ENCODE results near the gene EXOC4.

EXOC4 gene

GRCh38 chr7:134040988-134041387 is 788.1 kb downstream of the EXOC4 start:
- TF ChIP-seq ZIC2 (tag by site-specific recombination; IDR thresholded peaks at IDR 0.05) (no peak), ZNF362 (tag by site-specific recombination; IDR thresholded peaks at IDR 0.05) (no peak), ZNF202 (tag by site-specific recombination; IDR thresholded peaks at IDR 0.05; ENCODE audit: borderline replicate concordance) (no peak), ZNF560 (tag by site-specific recombination; IDR thresholded peaks at IDR 0.05; ENCODE audit: borderline replicate concordance) (no peak), YY2 (tag by site-specific recombination; IDR thresholded peaks at IDR 0.05) (no peak), ZNF76 (tag by site-specific recombination; IDR thresholded peaks at IDR 0.05; ENCODE audit: borderline replicate concordance, low read depth) (no peak), GLIS1 (tag by site-specific recombination; IDR thresholded peaks at IDR 0.05) (no peak), ZNF335 (tag by site-specific recombination; conservative IDR thresholded peaks at IDR 0.05) (no peak), ZNF426 (tag by site-specific recombination; IDR thresholded peaks at IDR 0.05) (no peak), ZNF24 (tag by site-specific recombination; IDR thresholded peaks at IDR 0.05) (no peak), ZNF175 (tag by site-specific recombination; IDR thresholded peaks at IDR 0.05) (no peak), ZNF214 (tag by site-specific recombination; IDR thresholded peaks at IDR 0.05; ENCODE audit: borderline replicate concordance) (no peak)
- ChIA-PET CTCF (interaction anchor here (0.7 kb wide), 1 partner anchor 448 kb away, joined by 4 read pairs; no protein-coding TSS in a partner anchor), POLR2A (no interaction called here)
- Histone ChIP-seq H3K36me3 (ENCODE audit: control insufficient read depth in 2 of 2, insufficient read depth in 1 of 2, low read length in 2 of 2) (no peaks in the 10 kb centered on the region), H3K9me3 (ENCODE audit: control insufficient read depth, insufficient read depth, low read depth, low read length) (no peaks in the 10 kb centered on the region), H3K4me3 (ENCODE audit: low read depth, low read length) (no peak overlapping the region), H3K4me1 (ENCODE audit: control insufficient read depth, insufficient read depth, low read length) (no peaks in the 10 kb centered on the region), H3K27ac (ENCODE audit: extremely low read depth, low read depth, low read length) (no peak overlapping the region)

DNA sequence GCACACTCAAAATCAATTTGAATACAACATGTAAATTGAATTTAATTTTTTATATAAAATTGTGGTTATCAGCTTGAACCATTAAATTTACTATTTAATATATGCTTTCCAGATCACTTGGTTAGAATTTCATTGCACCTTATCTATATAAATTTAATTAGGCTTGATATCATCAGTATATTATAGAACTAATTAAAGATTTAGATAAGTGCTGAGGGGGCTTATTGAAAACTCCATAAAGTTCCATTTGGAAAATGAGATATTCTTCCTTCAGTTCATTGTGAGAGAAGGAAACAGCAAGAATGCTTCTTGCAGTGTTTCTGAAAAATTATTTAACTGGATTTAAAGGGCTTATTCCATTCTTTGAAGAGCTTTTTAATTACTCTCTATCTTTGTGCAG is 788.6 kb downstream of the EXOC4 start:
- POLR2A ChIA-PET: no interaction called here
- no peak overlapping the region for H3K4me3 ChIP-seq (ENCODE audit: low read depth, low read length)
- no peaks in the 10 kb centered on the region for H3K36me3 ChIP-seq (ENCODE audit: control insufficient read depth in 2 of 2, insufficient read depth in 1 of 2, low read length in 2 of 2)
- CTCF ChIA-PET: no interaction called here
- no peaks in the 10 kb centered on the region for H3K9me3 ChIP-seq (ENCODE audit: control insufficient read depth, insufficient read depth, low read depth, low read length)
- no peak overlapping the region for H3K27ac ChIP-seq (ENCODE audit: extremely low read depth, low read depth, low read length)
- no peaks in the 10 kb centered on the region for H3K4me1 ChIP-seq (ENCODE audit: control insufficient read depth, insufficient read depth, low read length)
- TF ChIP-seq KLF10 (tag by site-specific recombination; IDR thresholded peaks at IDR 0.05) (no peak), ZNF548 (tag by site-specific recombination; IDR thresholded peaks at IDR 0.05) (no peak), ZNF174 (tag by site-specific recombination; IDR thresholded peaks at IDR 0.05) (no peak), KLF8 (tag by site-specific recombination; IDR thresholded peaks at IDR 0.05) (no peak), ZNF274 (IDR thresholded peaks at IDR 0.05; ENCODE audit: low read length) (no peak), ZNF274 (tag by site-specific recombination; IDR thresholded peaks at IDR 0.05; ENCODE audit: borderline replicate concordance) (no peak), SCRT1 (tag by site-specific recombination; IDR thresholded peaks at IDR 0.05; ENCODE audit: borderline replicate concordance) (no peak), ZNF510 (tag by site-specific recombination; IDR thresholded peaks at IDR 0.05; ENCODE audit: insufficient replicate concordance) (no peak), PRDM2 (tag by site-specific recombination; IDR thresholded peaks at IDR 0.05; ENCODE audit: borderline replicate concordance) (no peak), ZNF792 (tag by site-specific recombination; IDR thresholded peaks at IDR 0.05) (no peak), ZNF530 (tag by site-specific recombination; IDR thresholded peaks at IDR 0.05; ENCODE audit: low read depth) (no peak)
- TF ChIP-seq, protein P1, sequence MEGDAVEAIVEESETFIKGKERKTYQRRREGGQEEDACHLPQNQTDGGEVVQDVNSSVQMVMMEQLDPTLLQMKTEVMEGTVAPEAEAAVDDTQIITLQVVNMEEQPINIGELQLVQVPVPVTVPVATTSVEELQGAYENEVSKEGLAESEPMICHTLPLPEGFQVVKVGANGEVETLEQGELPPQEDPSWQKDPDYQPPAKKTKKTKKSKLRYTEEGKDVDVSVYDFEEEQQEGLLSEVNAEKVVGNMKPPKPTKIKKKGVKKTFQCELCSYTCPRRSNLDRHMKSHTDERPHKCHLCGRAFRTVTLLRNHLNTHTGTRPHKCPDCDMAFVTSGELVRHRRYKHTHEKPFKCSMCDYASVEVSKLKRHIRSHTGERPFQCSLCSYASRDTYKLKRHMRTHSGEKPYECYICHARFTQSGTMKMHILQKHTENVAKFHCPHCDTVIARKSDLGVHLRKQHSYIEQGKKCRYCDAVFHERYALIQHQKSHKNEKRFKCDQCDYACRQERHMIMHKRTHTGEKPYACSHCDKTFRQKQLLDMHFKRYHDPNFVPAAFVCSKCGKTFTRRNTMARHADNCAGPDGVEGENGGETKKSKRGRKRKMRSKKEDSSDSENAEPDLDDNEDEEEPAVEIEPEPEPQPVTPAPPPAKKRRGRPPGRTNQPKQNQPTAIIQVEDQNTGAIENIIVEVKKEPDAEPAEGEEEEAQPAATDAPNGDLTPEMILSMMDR (tag by site-specific recombination; IDR thresholded peaks at IDR 0.05): no peak
- TF ChIP-seq, protein P2, sequence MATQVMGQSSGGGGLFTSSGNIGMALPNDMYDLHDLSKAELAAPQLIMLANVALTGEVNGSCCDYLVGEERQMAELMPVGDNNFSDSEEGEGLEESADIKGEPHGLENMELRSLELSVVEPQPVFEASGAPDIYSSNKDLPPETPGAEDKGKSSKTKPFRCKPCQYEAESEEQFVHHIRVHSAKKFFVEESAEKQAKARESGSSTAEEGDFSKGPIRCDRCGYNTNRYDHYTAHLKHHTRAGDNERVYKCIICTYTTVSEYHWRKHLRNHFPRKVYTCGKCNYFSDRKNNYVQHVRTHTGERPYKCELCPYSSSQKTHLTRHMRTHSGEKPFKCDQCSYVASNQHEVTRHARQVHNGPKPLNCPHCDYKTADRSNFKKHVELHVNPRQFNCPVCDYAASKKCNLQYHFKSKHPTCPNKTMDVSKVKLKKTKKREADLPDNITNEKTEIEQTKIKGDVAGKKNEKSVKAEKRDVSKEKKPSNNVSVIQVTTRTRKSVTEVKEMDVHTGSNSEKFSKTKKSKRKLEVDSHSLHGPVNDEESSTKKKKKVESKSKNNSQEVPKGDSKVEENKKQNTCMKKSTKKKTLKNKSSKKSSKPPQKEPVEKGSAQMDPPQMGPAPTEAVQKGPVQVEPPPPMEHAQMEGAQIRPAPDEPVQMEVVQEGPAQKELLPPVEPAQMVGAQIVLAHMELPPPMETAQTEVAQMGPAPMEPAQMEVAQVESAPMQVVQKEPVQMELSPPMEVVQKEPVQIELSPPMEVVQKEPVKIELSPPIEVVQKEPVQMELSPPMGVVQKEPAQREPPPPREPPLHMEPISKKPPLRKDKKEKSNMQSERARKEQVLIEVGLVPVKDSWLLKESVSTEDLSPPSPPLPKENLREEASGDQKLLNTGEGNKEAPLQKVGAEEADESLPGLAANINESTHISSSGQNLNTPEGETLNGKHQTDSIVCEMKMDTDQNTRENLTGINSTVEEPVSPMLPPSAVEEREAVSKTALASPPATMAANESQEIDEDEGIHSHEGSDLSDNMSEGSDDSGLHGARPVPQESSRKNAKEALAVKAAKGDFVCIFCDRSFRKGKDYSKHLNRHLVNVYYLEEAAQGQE (tag by site-specific recombination; IDR thresholded peaks at IDR 0.05): no peak
